ENCODE data around the gene VKORC1.

DNA sequence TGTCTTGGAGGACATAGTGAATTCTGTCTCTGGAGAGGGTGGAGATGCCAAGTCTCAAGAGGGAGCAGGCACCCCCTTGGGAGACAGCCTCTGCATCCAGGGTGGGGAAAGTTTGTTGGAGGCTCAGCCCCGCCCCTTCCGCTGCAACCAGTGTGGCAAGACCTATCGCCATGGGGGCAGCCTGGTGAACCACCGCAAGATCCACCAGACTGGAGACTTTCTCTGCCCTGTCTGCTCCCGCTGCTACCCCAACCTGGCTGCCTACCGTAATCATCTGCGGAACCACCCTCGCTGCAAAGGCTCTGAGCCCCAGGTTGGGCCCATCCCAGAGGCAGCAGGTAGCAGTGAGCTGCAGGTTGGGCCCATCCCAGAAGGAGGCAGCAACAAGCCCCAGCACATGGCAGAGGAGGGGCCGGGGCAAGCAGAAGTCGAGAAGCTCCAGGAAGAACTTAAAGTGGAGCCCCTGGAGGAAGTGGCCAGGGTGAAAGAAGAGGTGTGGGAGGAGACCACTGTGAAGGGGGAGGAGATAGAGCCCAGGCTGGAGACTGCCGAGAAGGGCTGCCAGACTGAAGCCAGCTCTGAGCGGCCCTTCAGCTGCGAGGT is 15.2 kb downstream of the VKORC1 start:
- TF ChIP-seq CTCF (IDR thresholded peaks at IDR 0.05; ENCODE audit: poor library complexity) (no peak), EZH2 (IDR thresholded peaks at IDR 0.05; ENCODE audit: borderline replicate concordance) (no peak)
